Panc1 (cell line): Measurements from ENCODE around the gene TM7SF3. TPM values are rescaled to one million over a fixed set of nuclear protein-coding genes. Genes with fewer than 3 reads are reported as not detected.

Experiments used
- ATAC-seq: fragments of 200-7000 bp; cut with Tn5 transposase; 2 replicates; pipeline ENCODE4 v1.9.1; 2020; ENCODE audit warnings: mild to moderate bottlenecking, moderate library complexity
- BruUV-seq: library from RNA; stranded (reverse); fragments of 400-500 nt; replicated peaks from 2 replicates; lab custom pipeline; 2021; lab: Mats Ljungman, UMichigan
- CTCF ChIA-PET: fragments of 300-600 bp; sonication (Branson Sonifier 250); formaldehyde crosslinking; loops from one replicate; lab custom pipeline; 2022; ENCODE audit warnings: antibody characterized with exemption; lab: Charles Lee
- POLR2A ChIA-PET: fragments of 300-600 bp; sonication (Branson Sonifier 250); formaldehyde crosslinking; loops from one replicate; lab custom pipeline; 2022; ENCODE audit warnings: antibody characterized with exemption; lab: Charles Lee
- DNase-seq: peaks from one replicate; pipeline ENCODE4 v3.0.0-alpha.2; 2010; ENCODE audit warnings: low read depth, low spot score
- H3K27ac ChIP-seq: 2 replicates; pipeline ENCODE4 v1.5.1; 2011; ENCODE audit warnings: mild to moderate bottlenecking, low read length, inconsistent platforms
- H3K27me3 ChIP-seq: fragments of 200-500 bp; sonication (Bioruptor generic); 2 replicates; pipeline ENCODE4 v1.6.0; 2014; ENCODE audit warnings: low read length, inconsistent platforms; ENCODE audit not compliant: control insufficient read depth, insufficient read depth
- H3K36me3 ChIP-seq: fragments of 200-500 bp; sonication (Bioruptor generic); 2 replicates; pipeline ENCODE4 v1.5.1; 2014; ENCODE audit warnings: inconsistent platforms, mild to moderate bottlenecking, low read length, moderate library complexity; ENCODE audit not compliant: control insufficient read depth, insufficient read depth
- H3K4me1 ChIP-seq: 2 replicates; pipeline ENCODE4 v1.5.1; 2011; ENCODE audit warnings: inconsistent platforms, mild to moderate bottlenecking, low read length, moderate library complexity; ENCODE audit not compliant: control insufficient read depth, insufficient read depth
- H3K4me3 ChIP-seq, 2 experiments: 2 replicates each; pipeline ENCODE4 v1.5.1; 2011 to 2012; ENCODE audit warnings: low read depth in 2 of 2, low read length in 2 of 2, mild to moderate bottlenecking in 2 of 2, inconsistent platforms in 1 of 2, moderate library complexity in 1 of 2
- H3K9me3 ChIP-seq: fragments of 200-500 bp; sonication (Bioruptor generic); 2 replicates; pipeline ENCODE4 v1.5.1; 2014; ENCODE audit warnings: low read depth, mild to moderate bottlenecking, inconsistent platforms, low read length, moderate library complexity; ENCODE audit not compliant: control insufficient read depth, insufficient read depth
- POLR2AphosphoS5 ChIP-seq: IDR thresholded peaks from 2 replicates; pipeline ENCODE4 v1.6.1; 2012; ENCODE audit warnings: mild to moderate bottlenecking, low read depth, low read length, moderate library complexity
- SIN3A ChIP-seq: IDR thresholded peaks from 2 replicates; pipeline ENCODE4 v1.6.1; 2012; ENCODE audit warnings: low read depth, mild to moderate bottlenecking, low read length, moderate library complexity, borderline replicate concordance; ENCODE audit not compliant: insufficient read depth
- TCF7L2 ChIP-seq: IDR thresholded peaks from 2 replicates; pipeline ENCODE4 v1.6.1; 2011; ENCODE audit warnings: mild to moderate bottlenecking, low read depth, low read length, inconsistent platforms
- in situ Hi-C: cut with HindIII; loops from 2 replicates; pipeline ENCODE4 v1.10.0; 2016; ENCODE audit warnings: low sequenced_read_pairs, low pct_unique_long_range_greater_than_20kb
- intact Hi-C: fragments of 100-400 bp; cut with micrococcal nuclease; formaldehyde crosslinking; loops from one replicate; pipeline ENCODE4 v1.10.0; 2022; ENCODE audit not compliant: unreplicated experiment
- total RNA-seq: library from RNA; stranded (reverse); gene quantifications from one replicate; pipeline ENCODE4 v1.2.1, GENCODE V29; 2021; ENCODE audit not compliant: unreplicated experiment
- TF ChIP-seq, protein P1 (sequence below), 2 experiments: IDR thresholded peaks; 2 replicates each; pipeline ENCODE4 v1.6.1; 2011 to 2012; ENCODE audit warnings: low read depth in 2 of 2, control low read depth in 1 of 2, low read length in 1 of 2, mild to moderate bottlenecking in 1 of 2, moderate library complexity in 1 of 2; ENCODE audit not compliant: insufficient read depth in 1 of 2
- TF ChIP-seq, protein P2 (sequence below): fragments of 450-650 bp; IDR thresholded peaks from 2 replicates; pipeline ENCODE4 v1.5.1; 2017; ENCODE audit warnings: mild to moderate bottlenecking

TM7SF3 gene
- total RNA-seq, 1 experiment from 2014 or later, result 59.8 TPM

DNA sequence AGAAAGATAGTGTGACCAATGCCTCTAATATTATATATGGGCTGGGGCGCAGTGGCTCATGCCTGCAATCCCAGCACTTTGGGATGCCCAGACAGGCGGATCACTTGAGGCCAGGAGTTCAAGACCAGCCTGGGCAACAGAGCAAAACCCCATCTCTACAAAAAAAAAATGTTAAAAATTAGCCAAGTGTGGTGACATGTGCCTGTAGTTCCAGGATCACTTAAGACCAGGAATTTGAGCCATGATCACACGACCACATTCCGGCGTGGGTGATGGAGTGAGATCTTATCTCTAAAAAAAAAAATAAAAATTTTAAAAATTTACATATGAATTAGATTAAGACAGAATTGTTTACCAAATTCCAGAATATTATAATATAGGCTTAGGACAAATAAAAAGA, 12.0 kb downstream of the TM7SF3 start:
- intact Hi-C loops, result no loop called here
- Histone ChIP-seq H3K27ac (no peak overlapping the region), H3K4me1 (peaks cover 10% of the 10 kb centered on the region; the same call in 1 of the 2 replicates), H3K9me3 (no peaks in the 10 kb centered on the region), H3K36me3 (no peaks in the 10 kb centered on the region), H3K4me3 (no peak overlapping the region), H3K27me3 (no peaks in the 10 kb centered on the region)
- in situ Hi-C loops, result no loop called here
- DNase-seq (no peak), ATAC-seq (no peak)
- ChIA-PET POLR2A (no interaction called here), CTCF (interaction anchor here (1.4 kb wide), 1 partner anchor 14 kb away, joined by 5 read pairs; no protein-coding TSS in a partner anchor)
- no peak for TF ChIP-seq POLR2AphosphoS5
- TF ChIP-seq TCF7L2, result no peak
- no peak for TF ChIP-seq SIN3A
- TF ChIP-seq, protein P1, sequence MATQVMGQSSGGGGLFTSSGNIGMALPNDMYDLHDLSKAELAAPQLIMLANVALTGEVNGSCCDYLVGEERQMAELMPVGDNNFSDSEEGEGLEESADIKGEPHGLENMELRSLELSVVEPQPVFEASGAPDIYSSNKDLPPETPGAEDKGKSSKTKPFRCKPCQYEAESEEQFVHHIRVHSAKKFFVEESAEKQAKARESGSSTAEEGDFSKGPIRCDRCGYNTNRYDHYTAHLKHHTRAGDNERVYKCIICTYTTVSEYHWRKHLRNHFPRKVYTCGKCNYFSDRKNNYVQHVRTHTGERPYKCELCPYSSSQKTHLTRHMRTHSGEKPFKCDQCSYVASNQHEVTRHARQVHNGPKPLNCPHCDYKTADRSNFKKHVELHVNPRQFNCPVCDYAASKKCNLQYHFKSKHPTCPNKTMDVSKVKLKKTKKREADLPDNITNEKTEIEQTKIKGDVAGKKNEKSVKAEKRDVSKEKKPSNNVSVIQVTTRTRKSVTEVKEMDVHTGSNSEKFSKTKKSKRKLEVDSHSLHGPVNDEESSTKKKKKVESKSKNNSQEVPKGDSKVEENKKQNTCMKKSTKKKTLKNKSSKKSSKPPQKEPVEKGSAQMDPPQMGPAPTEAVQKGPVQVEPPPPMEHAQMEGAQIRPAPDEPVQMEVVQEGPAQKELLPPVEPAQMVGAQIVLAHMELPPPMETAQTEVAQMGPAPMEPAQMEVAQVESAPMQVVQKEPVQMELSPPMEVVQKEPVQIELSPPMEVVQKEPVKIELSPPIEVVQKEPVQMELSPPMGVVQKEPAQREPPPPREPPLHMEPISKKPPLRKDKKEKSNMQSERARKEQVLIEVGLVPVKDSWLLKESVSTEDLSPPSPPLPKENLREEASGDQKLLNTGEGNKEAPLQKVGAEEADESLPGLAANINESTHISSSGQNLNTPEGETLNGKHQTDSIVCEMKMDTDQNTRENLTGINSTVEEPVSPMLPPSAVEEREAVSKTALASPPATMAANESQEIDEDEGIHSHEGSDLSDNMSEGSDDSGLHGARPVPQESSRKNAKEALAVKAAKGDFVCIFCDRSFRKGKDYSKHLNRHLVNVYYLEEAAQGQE (IDR thresholded peaks at IDR 0.05; ENCODE audit: insufficient read depth in 1 of 2, low read depth in 2 of 2, low read length in 1 of 2), result no peak
- TF ChIP-seq, protein P2, sequence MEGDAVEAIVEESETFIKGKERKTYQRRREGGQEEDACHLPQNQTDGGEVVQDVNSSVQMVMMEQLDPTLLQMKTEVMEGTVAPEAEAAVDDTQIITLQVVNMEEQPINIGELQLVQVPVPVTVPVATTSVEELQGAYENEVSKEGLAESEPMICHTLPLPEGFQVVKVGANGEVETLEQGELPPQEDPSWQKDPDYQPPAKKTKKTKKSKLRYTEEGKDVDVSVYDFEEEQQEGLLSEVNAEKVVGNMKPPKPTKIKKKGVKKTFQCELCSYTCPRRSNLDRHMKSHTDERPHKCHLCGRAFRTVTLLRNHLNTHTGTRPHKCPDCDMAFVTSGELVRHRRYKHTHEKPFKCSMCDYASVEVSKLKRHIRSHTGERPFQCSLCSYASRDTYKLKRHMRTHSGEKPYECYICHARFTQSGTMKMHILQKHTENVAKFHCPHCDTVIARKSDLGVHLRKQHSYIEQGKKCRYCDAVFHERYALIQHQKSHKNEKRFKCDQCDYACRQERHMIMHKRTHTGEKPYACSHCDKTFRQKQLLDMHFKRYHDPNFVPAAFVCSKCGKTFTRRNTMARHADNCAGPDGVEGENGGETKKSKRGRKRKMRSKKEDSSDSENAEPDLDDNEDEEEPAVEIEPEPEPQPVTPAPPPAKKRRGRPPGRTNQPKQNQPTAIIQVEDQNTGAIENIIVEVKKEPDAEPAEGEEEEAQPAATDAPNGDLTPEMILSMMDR, result no peak
- no TSS peak for BruUV-seq

DNA sequence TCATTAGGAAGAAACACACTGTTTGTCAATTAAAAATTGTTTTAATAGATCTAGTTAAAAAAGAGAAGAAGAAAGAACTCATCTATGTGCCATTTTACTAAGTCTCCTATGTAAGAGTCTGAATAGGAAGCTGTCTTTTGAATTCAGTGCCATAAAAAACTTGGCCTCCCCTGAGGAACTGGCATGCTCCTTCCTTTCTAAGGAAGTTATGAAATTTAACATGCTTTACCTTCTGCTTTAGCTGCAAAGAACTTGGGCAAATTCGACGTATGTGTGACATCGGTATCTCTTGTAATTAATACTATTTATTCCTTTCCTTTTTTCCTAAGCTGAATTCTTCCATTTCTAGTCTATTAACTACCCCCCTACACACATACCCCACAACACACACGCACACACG, 12.5 kb downstream of the TM7SF3 start:
- CTCF ChIA-PET, result interaction anchor here (1.4 kb wide), 1 partner anchor 14 kb away, joined by 5 read pairs; no protein-coding TSS in a partner anchor
- Histone ChIP-seq H3K4me3 (no peak overlapping the region), H3K27ac (no peak overlapping the region), H3K27me3 (no peaks in the 10 kb centered on the region), H3K4me1 (peaks cover 10% of the 10 kb centered on the region; the same call in 1 of the 2 replicates), H3K36me3 (no peaks in the 10 kb centered on the region), H3K9me3 (no peaks in the 10 kb centered on the region)
- DNase-seq, result no peak
- intact Hi-C loops, result no loop called here
- ATAC-seq, result no peak
- BruUV-seq, result no TSS peak
- in situ Hi-C loops, result no loop called here
- TF ChIP-seq SIN3A (no peak), POLR2AphosphoS5 (no peak)
- POLR2A ChIA-PET, result no interaction called here

DNA sequence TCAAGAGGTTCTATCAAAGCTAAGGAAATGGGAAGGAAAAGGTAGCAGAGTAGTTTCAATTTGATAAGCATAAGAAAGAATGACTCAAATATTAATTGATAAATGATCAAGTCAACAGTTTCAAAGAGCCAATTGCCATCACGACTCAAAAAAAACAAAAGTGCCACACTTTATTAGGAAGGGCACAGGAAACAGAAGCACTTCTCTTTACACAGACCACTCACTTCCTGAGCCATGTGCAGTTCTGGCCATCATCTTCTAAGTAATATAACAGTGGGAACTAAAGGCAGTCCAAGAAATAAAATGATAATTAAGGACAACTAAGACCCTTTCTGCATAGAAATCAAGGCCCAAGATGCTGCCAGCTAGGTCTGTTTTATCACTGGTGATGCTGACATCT, 13.2 kb downstream of the TM7SF3 start:
- Histone ChIP-seq H3K36me3 (no peaks in the 10 kb centered on the region), H3K4me1 (peaks cover 10% of the 10 kb centered on the region; the same call in 1 of the 2 replicates), H3K27me3 (no peaks in the 10 kb centered on the region), H3K27ac (no peak overlapping the region), H3K9me3 (no peaks in the 10 kb centered on the region), H3K4me3 (no peak overlapping the region)
- TF ChIP-seq, protein P2, result no peak
- TF ChIP-seq SIN3A (no peak), POLR2AphosphoS5 (no peak), TCF7L2 (no peak)
- TF ChIP-seq, protein P1 (IDR thresholded peaks at IDR 0.05; ENCODE audit: insufficient read depth in 1 of 2, low read depth in 2 of 2, low read length in 1 of 2), result no peak
- ATAC-seq (no peak), DNase-seq (no peak)
- in situ Hi-C loops, result no loop called here
- CTCF ChIA-PET, result interaction anchor here (1.4 kb wide), 1 partner anchor 15 kb away, joined by 5 read pairs; no protein-coding TSS in a partner anchor
- intact Hi-C loops, result no loop called here
- POLR2A ChIA-PET, result no interaction called here
- BruUV-seq, result no TSS peak
